Measurements from ENCODE around the gene ZBTB44.
"Not testable (repeated sequence)": the region's sequence is repeated elsewhere in the genome, so short reads cannot be mapped to it uniquely, and the experiment has no call there.

Gene ZBTB44

GRCh38 chr11:130249371-130249770, 65.3 kb downstream of the ZBTB44 start:
- no peak for DNase-seq (ENCODE audit: low spot score)

GRCh38 chr11:130247319-130247718, 67.4 kb downstream of the ZBTB44 start:
- no peak for DNase-seq (ENCODE audit: low spot score)

- DNase-seq (ENCODE audit: low spot score): no peak
Observed at GRCh38 chr11:130246738-130247137, 68.0 kb downstream of the ZBTB44 start.

- DNase-seq (ENCODE audit: low spot score): no peak
Observed at GRCh38 chr11:130246270-130246669, 68.4 kb downstream of the ZBTB44 start.

- not testable (repeated sequence) for DNase-seq (ENCODE audit: low spot score)
Observed at GRCh38 chr11:130245375-130245774, 69.3 kb downstream of the ZBTB44 start.

GRCh38 chr11:130244848-130245247, 69.9 kb downstream of the ZBTB44 start:
- DNase-seq (ENCODE audit: low spot score): no peak

- DNase-seq (ENCODE audit: low spot score): no peak
Observed at GRCh38 chr11:130243816-130244215, 70.9 kb downstream of the ZBTB44 start.

GRCh38 chr11:130241713-130242112, 73.0 kb downstream of the ZBTB44 start:
- DNase-seq (ENCODE audit: low spot score): no peak

- no peak for DNase-seq (ENCODE audit: low spot score)
Observed at GRCh38 chr11:130237282-130238006, 77.3 kb downstream of the ZBTB44 start.

- no peak for DNase-seq (ENCODE audit: low spot score)
Observed at GRCh38 chr11:130234315-130234714, 80.4 kb downstream of the ZBTB44 start.

- DNase-seq (ENCODE audit: low spot score): not testable (repeated sequence)
Observed at GRCh38 chr11:130233888-130234287, 80.8 kb downstream of the ZBTB44 start.

- not testable (repeated sequence) for DNase-seq (ENCODE audit: low spot score)
Observed at GRCh38 chr11:130233486-130233885, 81.2 kb downstream of the ZBTB44 start.

- no peak for DNase-seq (ENCODE audit: low spot score)
Observed at GRCh38 chr11:130227373-130227772, 87.3 kb downstream of the ZBTB44 start.

GRCh38 chr11:130223291-130223971, 91.3 kb downstream of the ZBTB44 start:
- peak; percentile 11 for DNase-seq (ENCODE audit: low spot score)

- DNase-seq (ENCODE audit: low spot score): no peak
Observed at GRCh38 chr11:130220311-130221035, 94.2 kb downstream of the ZBTB44 start.

GRCh38 chr11:130219148-130219547, 95.6 kb downstream of the ZBTB44 start:
- DNase-seq (ENCODE audit: low spot score): no peak

GRCh38 chr11:130218501-130219070, 96.1 kb downstream of the ZBTB44 start:
- no peak for DNase-seq (ENCODE audit: low spot score)

- no peak for DNase-seq (ENCODE audit: low spot score)
Observed at GRCh38 chr11:130217133-130218031, 97.3 kb downstream of the ZBTB44 start.

GRCh38 chr11:130216591-130217132, 98.1 kb downstream of the ZBTB44 start:
- no peak for DNase-seq (ENCODE audit: low spot score)

- no peak for DNase-seq (ENCODE audit: low spot score)
Observed at GRCh38 chr11:130216221-130216550, 98.5 kb downstream of the ZBTB44 start.

- DNase-seq (ENCODE audit: low spot score): no peak
Observed at GRCh38 chr11:130215531-130216220, 99.0 kb downstream of the ZBTB44 start.

Measured in CD4-positive, alpha-beta T cell treated with Interleukin-2 at 100 ng/mL for 4 hours (primary cell).